ENCODE measurements around the gene PRPF6. TPM values are rescaled to one million over a fixed set of nuclear protein-coding genes. Genes with fewer than 3 reads are reported as not detected.
A peak's percentile ranks its signal among the peaks of the same experiment; 100 is the strongest.

The PRPF6 gene
- total and polyA plus RNA-seq, 2 of the 13 experiments (the other 11 are each of a cell fraction or from before 2014, with no cell fraction given): 63.7 to 101 TPM

DNA sequence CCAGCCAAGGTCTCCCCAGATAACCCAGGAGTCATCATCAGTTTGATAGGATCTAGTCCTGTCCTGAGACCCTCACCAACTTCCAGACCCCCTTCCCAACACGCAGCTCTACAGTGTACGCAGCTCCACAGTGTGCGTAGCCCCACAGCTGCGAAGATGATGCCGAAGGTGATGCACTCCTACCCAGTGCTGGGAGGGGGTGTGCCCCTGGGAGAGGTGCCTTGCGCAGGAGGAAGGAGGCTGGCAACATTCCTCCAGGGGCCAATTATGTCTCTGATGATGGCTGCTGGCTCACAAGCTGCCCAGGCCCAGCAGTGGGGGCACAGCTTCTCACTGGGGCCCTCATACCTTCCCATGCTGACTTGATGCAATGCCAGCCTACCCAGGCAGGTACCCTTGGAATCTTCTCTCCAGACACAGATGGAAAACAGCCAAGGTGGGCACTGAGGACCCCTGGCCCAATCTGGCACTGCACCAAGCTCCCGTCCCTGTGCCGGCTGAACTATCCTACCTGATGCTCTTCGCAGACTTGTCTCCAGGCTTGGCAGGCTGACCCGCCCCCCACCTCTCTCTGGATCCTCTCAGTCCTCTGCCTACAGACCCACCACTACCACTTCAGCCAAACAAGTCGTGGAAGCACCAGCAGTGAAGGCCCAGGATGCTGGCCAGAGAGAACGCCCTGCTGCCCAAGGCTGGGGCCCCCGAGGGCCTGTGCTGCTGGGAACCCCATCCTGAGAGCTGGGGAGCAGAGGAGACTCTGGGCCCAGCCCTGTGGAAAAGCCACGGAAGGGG lies 12.6 kb upstream of the PRPF6 start (continued):
- TF ChIP-seq, protein P1, sequence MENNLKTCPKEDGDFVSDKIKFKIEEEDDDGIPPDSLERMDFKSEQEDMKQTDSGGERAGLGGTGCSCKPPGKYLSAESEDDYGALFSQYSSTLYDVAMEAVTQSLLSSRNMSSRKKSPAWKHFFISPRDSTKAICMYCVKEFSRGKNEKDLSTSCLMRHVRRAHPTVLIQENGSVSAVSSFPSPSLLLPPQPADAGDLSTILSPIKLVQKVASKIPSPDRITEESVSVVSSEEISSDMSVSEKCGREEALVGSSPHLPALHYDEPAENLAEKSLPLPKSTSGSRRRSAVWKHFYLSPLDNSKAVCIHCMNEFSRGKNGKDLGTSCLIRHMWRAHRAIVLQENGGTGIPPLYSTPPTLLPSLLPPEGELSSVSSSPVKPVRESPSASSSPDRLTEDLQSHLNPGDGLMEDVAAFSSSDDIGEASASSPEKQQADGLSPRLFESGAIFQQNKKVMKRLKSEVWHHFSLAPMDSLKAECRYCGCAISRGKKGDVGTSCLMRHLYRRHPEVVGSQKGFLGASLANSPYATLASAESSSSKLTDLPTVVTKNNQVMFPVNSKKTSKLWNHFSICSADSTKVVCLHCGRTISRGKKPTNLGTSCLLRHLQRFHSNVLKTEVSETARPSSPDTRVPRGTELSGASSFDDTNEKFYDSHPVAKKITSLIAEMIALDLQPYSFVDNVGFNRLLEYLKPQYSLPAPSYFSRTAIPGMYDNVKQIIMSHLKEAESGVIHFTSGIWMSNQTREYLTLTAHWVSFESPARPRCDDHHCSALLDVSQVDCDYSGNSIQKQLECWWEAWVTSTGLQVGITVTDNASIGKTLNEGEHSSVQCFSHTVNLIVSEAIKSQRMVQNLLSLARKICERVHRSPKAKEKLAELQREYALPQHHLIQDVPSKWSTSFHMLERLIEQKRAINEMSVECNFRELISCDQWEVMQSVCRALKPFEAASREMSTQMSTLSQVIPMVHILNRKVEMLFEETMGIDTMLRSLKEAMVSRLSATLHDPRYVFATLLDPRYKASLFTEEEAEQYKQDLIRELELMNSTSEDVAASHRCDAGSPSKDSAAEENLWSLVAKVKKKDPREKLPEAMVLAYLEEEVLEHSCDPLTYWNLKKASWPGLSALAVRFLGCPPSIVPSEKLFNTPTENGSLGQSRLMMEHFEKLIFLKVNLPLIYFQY (CRISPR knock-in tag; IDR thresholded peaks at IDR 0.05; ENCODE audit: borderline replicate concordance): no peak
- TF ChIP-seq ZNF552 (CRISPR knock-in tag; IDR thresholded peaks at IDR 0.05; ENCODE audit: borderline replicate concordance) (0 out of 2 replicates have a peak, but pooled peaks have one; percentile 22), ZNF619 (CRISPR knock-in tag; IDR thresholded peaks at IDR 0.05) (no peak), ZNF280B (CRISPR knock-in tag; IDR thresholded peaks at IDR 0.05; ENCODE audit: borderline replicate concordance) (no peak), ETV5 (CRISPR knock-in tag; IDR thresholded peaks at IDR 0.05; ENCODE audit: borderline replicate concordance) (peak; percentile 20; the same call in 1 of the 2 replicates), U2AF1 (optimal IDR thresholded peaks at IDR 0.05; ENCODE audit: low read depth, low read length) (peak; percentile 17), SIN3B (IDR thresholded peaks at IDR 0.05; ENCODE audit: low read length) (no peak), TCF7 (IDR thresholded peaks at IDR 0.05; ENCODE audit: low read depth) (no peak), ZNF780A (CRISPR knock-in tag; IDR thresholded peaks at IDR 0.05) (0 out of 2 replicates have a peak, but pooled peaks have one; percentile 25), SP4 (CRISPR knock-in tag; IDR thresholded peaks at IDR 0.05) (peak; percentile 12; the same call in 1 of the 2 replicates), RBM39 (IDR thresholded peaks at IDR 0.05; ENCODE audit: low read depth, low read length, poor library complexity, severe bottlenecking) (peak; percentile 60)

All from HepG2 (cell line).